OCI-LY7 (cell line): Measurements from ENCODE around the gene SHTN1.

Experiments used
- EZH2phosphoT487 ChIP-seq: fragments of 200-600 bp; sonication (generic); IDR thresholded peaks from 2 replicates; pipeline ENCODE4 v1.6.1; 2018; ENCODE audit warnings: low read depth, borderline replicate concordance, mild to moderate bottlenecking, mixed run types, antibody characterized with exemption, low read length, moderate library complexity, mixed read lengths
- TF ChIP-seq, protein P1 (sequence below): fragments of 200-600 bp; sonication (generic); conservative IDR thresholded peaks from 2 replicates; pipeline ENCODE4 v1.5.1; 2014; ENCODE audit warnings: mild to moderate bottlenecking, antibody characterized with exemption, low read length, moderate library complexity, mixed read lengths

DNA sequence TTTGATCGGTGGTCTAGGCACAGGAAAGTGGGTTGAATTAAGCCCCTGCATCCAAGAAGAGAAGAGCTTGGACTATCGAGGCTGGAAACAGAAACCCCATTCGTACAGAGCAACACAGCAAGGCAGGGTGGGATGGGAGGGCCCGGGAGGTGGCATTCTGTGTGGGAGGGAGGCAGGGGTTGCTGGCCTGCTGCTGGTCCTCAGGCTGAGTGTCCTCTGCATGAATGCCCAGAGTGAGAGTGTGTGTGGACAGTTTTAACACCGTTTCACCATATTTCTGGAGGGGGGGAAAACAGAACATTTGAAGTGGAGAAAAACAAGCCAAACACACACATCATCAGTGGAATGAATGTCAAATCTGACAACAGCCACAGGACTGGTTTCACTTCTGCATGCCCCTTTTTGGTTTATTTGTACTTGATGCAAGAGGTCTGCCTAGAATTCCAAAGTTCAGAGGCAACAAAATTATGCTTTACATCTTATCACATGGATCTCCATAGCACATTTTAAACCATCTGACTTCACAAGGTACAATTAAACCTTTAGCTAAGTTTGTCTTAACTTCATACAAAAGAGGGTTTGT is 166.8 kb downstream of the SHTN1 start:
- TF ChIP-seq, protein P1, sequence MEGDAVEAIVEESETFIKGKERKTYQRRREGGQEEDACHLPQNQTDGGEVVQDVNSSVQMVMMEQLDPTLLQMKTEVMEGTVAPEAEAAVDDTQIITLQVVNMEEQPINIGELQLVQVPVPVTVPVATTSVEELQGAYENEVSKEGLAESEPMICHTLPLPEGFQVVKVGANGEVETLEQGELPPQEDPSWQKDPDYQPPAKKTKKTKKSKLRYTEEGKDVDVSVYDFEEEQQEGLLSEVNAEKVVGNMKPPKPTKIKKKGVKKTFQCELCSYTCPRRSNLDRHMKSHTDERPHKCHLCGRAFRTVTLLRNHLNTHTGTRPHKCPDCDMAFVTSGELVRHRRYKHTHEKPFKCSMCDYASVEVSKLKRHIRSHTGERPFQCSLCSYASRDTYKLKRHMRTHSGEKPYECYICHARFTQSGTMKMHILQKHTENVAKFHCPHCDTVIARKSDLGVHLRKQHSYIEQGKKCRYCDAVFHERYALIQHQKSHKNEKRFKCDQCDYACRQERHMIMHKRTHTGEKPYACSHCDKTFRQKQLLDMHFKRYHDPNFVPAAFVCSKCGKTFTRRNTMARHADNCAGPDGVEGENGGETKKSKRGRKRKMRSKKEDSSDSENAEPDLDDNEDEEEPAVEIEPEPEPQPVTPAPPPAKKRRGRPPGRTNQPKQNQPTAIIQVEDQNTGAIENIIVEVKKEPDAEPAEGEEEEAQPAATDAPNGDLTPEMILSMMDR = no peak
- TF ChIP-seq EZH2phosphoT487 = no peak
